ENCODE results near the gene NRG2.

GRCh38 chr5:140032296-140032695 lies 10.8 kb downstream of the NRG2 start:
- no peak for TF ChIP-seq CTCF (IDR thresholded peaks at IDR 0.05; ENCODE audit: low read depth, low read length)
- no peak for TF ChIP-seq POLR2A (IDR thresholded peaks at IDR 0.05; ENCODE audit: extremely low read depth, insufficient read length)

Measured in NB4 (cell line).